Mucosa of descending colon (tissue), 3 donors: ENCODE data around the gene CDK19. TPM values are rescaled to one million over a fixed set of nuclear protein-coding genes. Genes with fewer than 3 reads are reported as not detected.

Source experiments
- ATAC-seq: fragments of 200-7000 bp; cut with Tn5 transposase; one replicate; pipeline ENCODE4 v1.9.1; 2020; ENCODE audit warnings: mild to moderate bottlenecking, moderate library complexity
- DNase-seq, 3 donors: peaks; one replicate each; pipeline ENCODE4 v3.0.0-alpha.2; 2020
- H3K36me3 ChIP-seq: fragments of 200-600 bp; one replicate; pipeline ENCODE4 v1.8.0; 2021; ENCODE audit warnings: low read depth, mild to moderate bottlenecking
- H3K4me1 ChIP-seq: fragments of 200-600 bp; one replicate; pipeline ENCODE4 v1.8.0; 2021; ENCODE audit warnings: low read depth, mild to moderate bottlenecking
- H3K4me3 ChIP-seq: fragments of 200-600 bp; one replicate; pipeline ENCODE4 v1.8.0; 2021; ENCODE audit warnings: mild to moderate bottlenecking
- H3K9me3 ChIP-seq: fragments of 200-600 bp; one replicate; pipeline ENCODE4 v1.8.0; 2021; ENCODE audit warnings: mild to moderate bottlenecking
- CTCF ChIP-seq: fragments of 200-600 bp; IDR thresholded peaks from one replicate; pipeline ENCODE4 v1.8.0; 2022; ENCODE audit warnings: antibody characterized with exemption, mild to moderate bottlenecking
- intact Hi-C, 2 donors: fragments of 100-400 bp; cut with DNase I in 1 of 2; cut with micrococcal nuclease in 1 of 2; formaldehyde crosslinking; loops; one replicate each; pipeline versions ENCODE4 v1.11.0 to v1.11.1; 2022; cut with DNase I, micrococcal nuclease
- total RNA-seq, 3 donors: library from RNA; stranded (reverse); fragmentation: NEBNext Ultra II Directional in 2 of 3; extraction: Animal tissue kit (Norgen Biotek cat#: 25700) in 2 of 3; gene quantifications; one replicate each; pipeline versions ENCODE4 v1.2.1 to v1.2.4, GENCODE V29; 2021 to 2023
- donor health status: DM: no; HTN: no; CAD: no; lungs with moderate emphysema.
- donor health status: DM: no; HTN: no; CAD: no.
- donor health status: DM: no; HTN: yes; CAD: no.

CDK19 gene
- total RNA-seq, 3 donors from 2014 or later: 24.3 to 34.3 (median 27.7) TPM

- no peaks in the 10 kb centered on the region for H3K9me3 ChIP-seq
- intact Hi-C loops: no loop called here
- no peak for ATAC-seq
- H3K4me3 ChIP-seq: no peak overlapping the region
- no peak for TF ChIP-seq CTCF
- DNase-seq: no peak
- no peaks in the 10 kb centered on the region for H3K36me3 ChIP-seq
- H3K4me1 ChIP-seq: peaks cover 12% of the 10 kb centered on the region
Measured at GRCh38 chr6:110563711-110564110, 251.6 kb downstream of the CDK19 start.

GRCh38 chr6:110562316-110562915, 252.9 kb downstream of the CDK19 start:
- H3K36me3 ChIP-seq: no peaks in the 10 kb centered on the region
- no peaks in the 10 kb centered on the region for H3K9me3 ChIP-seq
- peaks cover 12% of the 10 kb centered on the region for H3K4me1 ChIP-seq
- TF ChIP-seq CTCF: no peak
- intact Hi-C loops: no loop called here
- H3K4me3 ChIP-seq: no peak overlapping the region
- no peak for DNase-seq
- no peak for ATAC-seq

GRCh38 chr6:110561696-110562095, 253.6 kb downstream of the CDK19 start:
- H3K36me3 ChIP-seq: no peaks in the 10 kb centered on the region
- intact Hi-C loops: no loop called here
- TF ChIP-seq CTCF: no peak
- H3K4me3 ChIP-seq: no peak overlapping the region
- DNase-seq (no peak), ATAC-seq (peak; percentile 4)
- peaks cover 10% of the 10 kb centered on the region for H3K4me1 ChIP-seq
- no peaks in the 10 kb centered on the region for H3K9me3 ChIP-seq

GRCh38 chr6:110561008-110561396, 254.3 kb downstream of the CDK19 start:
- DNase-seq: no peak
- intact Hi-C loops: no loop called here
- TF ChIP-seq CTCF: no peak
- no peaks in the 10 kb centered on the region for H3K9me3 ChIP-seq
- no peak overlapping the region for H3K4me3 ChIP-seq
- peaks cover 7% of the 10 kb centered on the region for H3K4me1 ChIP-seq
- H3K36me3 ChIP-seq: no peaks in the 10 kb centered on the region
- ATAC-seq: no peak

- Histone ChIP-seq H3K9me3 (no peaks in the 10 kb centered on the region), H3K4me3 (no peak overlapping the region), H3K4me1 (peaks cover 3% of the 10 kb centered on the region), H3K36me3 (no peaks in the 10 kb centered on the region)
- peak; percentile 70 for ATAC-seq
- TF ChIP-seq CTCF: no peak
- peak in 1 of 3 donors; percentile 34 for DNase-seq
- intact Hi-C loops: no loop called here
Measured at GRCh38 chr6:110560239-110561007, 254.8 kb downstream of the CDK19 start.

Other genes with a start within 250 kb of the CDK19 start
- 10 to 100 TPM; 44.9 to 75.9 (median 72.8) TPM for gene AMD1, start 59.3 kb upstream of the CDK19 start, total RNA-seq
- gene GTF3C6, start 143.2 kb upstream of the CDK19 start, total RNA-seq: 10 to 100 TPM; 69.7 to 76.4 (median 73.5) TPM
- gene RPF2, start 166.6 kb upstream of the CDK19 start, total RNA-seq: 10 to 100 TPM; 11.4 to 20.3 (median 13.7) TPM